ENCODE data around the gene ANO3.

Gene ANO3

DNA sequence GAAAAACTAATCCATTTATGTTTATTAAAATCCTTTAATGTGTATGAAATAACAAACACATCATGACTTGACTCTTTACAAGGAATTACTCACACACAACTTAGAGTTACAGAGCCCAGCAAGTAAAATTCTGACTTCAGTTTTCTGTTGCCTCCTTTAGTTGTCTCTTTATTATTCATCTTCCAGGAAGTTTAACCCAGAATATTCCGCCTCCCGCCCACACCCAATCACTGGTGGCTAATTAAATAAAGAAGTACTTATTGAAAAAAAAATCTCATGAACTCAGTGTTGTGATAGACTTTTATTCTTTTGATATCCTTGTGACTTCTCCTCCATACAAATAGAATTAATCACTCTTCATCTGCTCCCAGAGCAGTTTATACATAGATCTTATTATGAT, 178.2 kb downstream of the ANO3 start:
- DNase-seq = no peak

DNA sequence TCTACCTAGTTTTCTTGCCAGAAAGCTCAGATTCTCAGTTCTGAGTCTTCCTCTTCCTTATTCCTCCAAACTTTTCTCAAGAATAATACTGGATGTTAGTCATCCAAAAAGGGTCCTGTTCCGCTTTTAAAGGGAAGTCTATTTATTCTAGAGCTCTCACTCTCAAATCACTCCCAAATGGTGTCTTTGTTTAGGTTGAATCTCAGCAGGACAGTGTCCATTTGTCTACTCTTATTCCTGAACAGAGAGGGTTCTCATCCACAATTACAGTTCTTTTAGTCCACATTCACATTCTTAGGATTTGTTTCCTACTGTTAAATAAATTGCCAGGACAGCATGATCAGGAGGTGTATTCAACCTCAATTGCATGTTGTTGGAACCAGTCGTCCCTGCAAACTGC, 178.8 kb downstream of the ANO3 start:
- DNase-seq = no peak

DNA sequence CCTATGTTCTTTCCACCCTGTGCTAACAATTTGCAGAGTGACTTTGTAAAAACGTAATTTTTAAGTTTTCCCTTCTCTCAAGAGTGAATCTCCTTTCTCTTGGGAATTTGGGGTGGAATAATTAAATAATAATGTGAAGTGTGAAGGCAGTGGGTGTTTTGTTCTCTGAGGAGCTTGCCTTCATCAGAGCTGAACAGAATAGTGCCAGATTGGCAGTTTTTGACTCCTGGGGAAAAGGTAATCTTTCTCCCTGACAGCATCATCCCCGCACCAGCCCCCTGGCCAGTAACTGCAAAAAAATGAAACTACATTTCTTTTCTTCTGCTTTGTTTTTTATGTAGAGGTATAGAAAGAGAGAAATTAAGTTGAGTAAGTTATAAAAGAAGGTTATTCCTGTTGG, 180.3 kb downstream of the ANO3 start:
- no peak for DNase-seq

DNA sequence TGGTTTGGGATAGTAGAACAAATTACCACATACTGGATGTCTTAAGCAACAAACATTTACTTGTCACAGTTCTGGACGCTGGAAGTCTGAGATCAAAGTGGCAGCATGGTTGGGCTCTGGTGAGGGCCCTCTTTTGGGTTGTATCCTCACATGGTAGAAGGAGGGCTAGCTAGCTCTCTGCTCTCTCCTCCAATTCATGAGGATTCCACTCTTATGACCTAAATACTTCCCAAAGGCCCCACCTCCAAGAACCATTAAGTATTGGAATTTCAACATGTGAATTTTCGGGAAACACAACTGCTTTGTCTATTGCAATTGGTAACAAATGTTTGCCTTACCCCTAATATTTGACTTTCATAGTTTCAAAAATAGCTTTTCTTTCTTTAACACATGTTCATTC, 187.5 kb downstream of the ANO3 start:
- DNase-seq = no peak

DNA sequence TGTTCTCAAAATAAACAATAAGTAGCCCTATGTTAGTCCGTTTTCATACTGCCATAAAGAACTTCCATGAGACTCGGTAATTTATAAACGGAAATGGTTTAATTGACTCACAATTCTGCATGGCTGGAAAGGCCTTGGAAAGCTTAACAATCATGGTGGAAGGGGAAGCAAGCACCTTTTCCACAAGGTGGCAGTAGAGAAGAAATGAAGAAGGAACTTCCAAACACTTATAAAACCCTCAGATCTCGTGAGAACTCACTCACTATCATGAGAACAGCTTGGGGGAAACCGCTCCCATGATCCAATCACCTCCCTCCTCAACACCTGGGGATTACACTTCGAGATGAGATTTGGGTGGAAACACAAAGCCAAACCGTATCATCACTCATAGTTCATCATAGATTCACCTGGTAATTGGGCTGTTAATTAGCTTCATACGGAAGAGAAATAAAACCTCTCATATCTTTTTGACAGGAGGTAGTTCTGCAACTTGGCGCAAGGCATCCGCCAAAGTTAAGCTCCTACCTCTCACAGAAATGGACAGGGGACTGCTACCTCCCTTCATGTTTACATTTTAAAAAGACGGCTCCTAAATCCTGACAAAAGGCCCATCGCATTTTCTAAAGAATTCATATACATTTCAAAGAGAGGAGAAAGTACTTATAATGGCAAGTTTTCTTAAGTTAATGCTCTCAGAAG, 191.1 kb downstream of the ANO3 start:
- DNase-seq = no peak

DNA sequence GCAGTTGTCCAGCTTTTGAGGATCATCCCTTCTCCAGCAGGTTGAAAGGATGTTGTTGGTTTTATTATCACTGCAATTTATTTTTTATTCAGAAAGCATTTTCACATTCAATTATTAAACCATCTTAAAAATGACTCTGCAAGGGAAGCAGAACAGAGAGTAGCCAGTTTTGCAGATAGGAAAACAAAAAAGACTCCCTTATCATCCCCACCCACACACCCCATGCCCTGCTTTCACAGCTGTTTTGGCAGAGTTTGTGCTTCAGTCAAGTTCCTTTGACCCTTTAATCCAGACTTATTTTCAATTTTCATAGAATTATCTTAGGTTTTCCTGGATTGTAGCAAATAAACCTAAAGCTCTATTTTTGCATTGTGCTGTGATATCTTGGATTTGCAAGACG, 195.8 kb downstream of the ANO3 start:
- no peak for DNase-seq

DNA sequence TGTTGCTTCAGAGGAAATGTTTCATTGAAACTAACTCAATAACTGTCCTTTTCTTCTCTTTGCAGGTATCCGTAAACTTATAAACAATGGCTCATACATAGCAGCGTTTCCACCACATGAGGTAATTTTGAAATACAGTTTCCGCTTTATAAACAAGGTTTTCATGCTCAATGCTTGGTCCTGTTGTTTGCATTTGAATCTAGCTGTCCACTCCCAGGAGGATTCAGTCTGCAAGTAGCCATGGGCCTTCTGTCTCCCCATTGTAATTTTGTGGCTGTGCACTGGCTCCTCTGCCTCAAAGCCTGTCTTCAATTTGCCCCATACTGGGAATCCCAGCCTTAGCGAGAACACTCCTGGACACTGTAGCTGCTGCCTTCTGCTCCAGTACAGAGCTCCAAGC, 205.4 kb downstream of the ANO3 start:
- no peak for DNase-seq

DNA sequence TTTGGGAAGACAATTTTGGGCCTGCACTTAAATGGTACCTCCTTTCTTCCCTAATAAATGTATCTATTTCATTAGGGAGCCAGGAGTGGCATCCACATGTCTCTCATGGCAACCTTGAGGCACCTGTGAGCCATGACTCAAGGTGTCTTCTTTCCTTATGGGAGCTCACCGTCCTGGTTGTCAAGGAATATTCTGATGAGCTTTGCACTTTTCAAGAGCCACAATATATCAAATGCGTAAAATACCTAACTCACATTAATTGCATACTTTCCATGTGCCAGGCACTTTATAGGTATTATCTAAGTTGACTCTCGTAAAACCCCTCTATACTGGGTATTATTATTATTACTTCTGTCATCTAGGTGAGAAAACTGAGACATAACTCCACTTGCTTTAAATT, 207.6 kb downstream of the ANO3 start:
- no peak for DNase-seq

DNA sequence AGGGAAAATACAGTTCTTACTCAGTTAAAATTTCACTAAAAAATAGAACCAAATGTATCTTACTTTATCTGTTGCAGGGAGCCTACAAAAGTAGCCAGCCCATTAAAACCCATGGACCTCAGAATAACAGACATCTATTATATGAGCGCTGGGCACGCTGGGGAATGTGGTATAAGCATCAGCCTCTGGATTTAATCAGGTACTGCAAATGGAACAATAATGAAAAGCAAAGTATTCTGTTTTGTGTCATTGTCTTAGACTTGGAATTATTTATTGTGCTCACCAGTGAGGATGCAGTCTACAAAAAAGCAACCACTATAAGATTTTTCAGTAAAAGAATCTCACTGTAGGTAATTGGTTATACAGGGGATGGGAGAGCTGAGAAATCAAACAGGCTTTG, 209.9 kb downstream of the ANO3 start:
- DNase-seq = no peak

DNA sequence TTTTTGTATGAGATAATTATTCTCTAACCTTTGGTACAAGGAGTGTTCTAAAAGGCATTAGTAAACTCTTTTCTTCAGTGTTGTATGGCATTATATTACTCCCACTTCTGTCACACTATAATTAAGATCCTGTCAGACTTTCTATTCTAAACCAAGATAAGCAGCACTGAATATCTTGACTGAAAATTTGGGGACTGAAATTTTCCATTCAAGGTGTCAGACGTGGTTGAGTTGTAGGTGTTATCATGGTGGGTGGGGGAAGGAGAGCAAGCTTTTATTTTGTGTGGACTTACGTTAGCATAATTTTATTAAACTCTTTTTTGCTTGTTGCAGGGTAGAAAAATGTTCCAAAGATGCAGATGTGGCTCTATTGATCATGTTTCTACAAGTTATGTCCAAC, 217.2 kb downstream of the ANO3 start:
- DNase-seq = no peak

DNA sequence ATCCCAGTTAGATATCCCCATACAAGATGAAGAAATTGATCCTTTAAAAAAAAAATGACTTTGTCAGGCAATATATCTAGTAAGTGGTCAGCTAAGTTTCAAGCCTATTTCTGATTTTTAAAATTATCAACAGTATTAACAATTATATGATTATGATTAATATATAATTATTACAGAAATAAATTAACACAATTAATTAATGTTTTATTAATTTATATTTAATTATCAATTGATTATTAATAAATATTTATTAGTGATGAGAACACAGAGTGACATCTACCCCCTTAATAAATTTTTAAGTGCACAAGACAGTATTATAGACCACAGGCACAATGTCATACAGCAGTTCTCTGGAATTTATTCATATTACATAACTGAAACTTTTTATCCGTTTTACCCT, 218.1 kb downstream of the ANO3 start:
- no peak for DNase-seq

DNA sequence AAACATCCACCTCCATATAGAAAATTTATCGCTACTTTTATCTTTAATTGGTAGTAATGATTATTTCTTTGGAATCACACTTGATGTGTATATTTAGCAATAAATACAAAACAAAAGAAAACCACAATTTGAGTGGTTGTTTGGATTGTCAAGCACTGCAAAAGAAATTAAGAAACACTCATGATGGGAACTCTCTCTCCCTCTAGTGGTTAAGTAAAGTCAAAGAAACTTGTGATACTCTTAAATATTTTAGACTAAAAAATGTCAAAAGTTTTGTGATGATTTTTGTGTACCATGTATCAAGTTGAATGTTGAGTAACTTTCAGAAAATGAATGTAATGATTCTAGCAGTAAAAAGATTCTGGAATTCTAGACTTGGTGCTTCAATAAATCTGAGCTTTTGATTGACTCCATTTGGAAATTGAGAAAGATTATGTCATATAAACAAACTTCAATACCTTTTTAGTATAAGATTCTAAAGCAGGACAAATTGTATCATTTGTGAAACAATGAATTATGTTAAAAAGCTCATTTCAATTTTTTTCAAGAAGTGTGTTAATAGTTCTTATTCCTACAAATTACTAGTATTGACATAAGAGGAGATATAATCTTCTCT, 219.4 kb downstream of the ANO3 start:
- no peak for DNase-seq

DNA sequence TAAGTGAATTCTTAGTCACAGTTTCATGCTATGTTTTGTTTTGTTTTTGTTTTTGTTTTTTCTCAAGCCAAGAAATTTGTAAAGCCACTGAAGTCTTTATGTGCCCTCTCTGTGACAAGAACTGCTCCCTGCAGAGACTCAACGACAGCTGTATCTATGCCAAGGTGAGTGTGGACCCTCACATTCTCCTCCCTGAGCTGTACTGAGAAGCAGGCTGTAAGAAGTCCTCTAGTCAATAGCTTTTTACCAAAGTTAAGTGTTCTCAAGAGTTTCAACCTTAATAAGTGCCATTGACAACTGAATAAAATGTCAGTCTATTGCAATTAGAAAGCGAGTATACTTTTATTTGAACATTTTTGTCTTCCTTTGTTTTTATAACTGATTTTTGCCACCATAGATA, 221.3 kb downstream of the ANO3 start:
- DNase-seq = no peak

DNA sequence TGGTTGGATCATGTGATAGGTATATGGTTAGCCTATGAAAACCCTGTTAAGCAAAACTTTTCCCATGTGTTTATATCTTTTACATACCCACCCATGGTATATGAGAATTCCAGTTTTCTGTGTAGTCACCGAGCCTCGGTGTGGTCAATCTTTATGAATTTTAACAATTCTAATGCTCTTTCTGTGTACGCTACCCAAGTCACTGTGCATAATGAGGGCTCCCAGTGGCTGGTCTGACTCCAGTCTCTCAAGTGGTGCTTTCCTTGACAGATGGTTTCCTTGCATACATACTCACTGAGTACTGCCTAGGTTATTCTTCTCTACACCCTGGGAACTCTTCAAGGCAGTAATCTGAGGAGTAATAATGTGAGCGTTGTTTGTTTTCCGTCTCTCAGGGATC, 222.5 kb downstream of the ANO3 start:
- DNase-seq = no peak

DNA sequence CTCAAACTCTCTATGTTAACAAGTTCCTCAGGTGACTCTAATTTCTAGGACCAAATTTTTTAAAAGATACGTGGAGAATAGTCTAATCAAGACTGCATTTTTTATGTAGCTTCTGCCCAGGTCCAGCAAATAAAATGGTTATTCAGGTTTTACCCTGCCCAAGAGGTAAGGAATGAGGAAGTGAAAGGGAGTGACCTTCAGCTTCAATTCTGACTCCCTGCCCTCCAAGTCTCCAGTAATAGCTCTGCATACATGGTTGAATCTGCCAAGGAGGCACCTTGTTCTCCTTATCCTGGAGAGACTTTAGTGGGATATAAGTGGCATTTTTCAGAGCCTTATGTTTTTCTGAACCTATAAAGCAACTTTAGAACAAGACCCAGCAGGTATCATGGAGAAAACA, 224.7 kb downstream of the ANO3 start:
- DNase-seq = no peak

DNA sequence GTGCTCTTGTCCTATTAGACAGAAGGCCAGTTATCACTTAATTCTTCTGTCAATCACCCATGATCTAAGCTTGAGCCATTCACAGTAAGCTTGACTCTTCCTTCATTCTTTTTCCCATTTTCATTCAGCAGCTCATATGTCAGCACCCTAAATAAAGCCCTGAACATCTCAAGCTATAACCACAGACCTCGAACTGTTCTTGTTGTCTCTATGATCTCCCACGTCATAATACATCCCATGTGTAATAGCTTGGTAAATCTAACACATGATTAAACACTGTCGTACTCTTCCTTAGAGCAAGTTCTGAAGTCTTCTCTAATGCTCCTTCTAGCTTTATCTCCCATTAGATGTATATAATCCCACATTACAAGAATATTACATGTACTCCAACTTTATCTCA, 225.7 kb downstream of the ANO3 start:
- DNase-seq = no peak

DNA sequence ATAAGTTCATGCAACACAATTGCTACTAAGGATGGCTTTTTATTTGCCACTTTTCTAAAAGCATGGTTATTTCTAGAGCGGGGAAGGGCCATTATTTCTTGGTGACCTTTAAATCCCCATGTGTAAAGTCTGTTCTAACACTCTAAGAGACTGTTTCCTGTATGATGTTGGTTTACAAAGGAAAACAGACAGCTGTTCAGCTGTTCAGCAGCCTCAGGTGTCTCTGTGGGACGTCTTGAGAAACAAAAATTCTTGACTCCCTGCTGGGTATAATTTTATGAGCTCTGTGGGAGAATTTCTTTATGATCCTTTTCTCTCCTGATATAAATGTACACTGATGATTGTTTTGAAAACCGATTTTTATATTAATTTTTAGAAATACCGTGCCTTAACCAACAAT, 226.3 kb downstream of the ANO3 start:
- no peak for DNase-seq

DNA sequence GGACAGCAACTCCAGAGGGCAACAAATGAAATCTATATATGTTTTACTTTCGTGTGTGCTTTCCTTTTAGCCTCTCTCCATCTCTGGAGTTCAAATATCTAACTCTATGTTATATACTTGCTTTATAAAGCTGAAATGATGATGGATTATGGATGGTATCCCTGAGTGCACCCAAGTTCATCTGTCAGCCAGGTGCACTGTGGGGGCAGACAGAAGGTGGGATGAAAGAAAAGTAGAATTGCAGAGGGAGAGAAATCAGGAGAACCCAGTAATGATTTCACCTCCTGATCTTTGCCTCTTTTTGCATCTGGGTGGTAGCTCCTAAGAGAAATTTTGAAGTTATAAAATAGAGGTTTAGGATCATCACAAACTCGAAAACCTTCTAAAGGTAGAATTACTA, 237.7 kb downstream of the ANO3 start:
- no peak for DNase-seq

DNA sequence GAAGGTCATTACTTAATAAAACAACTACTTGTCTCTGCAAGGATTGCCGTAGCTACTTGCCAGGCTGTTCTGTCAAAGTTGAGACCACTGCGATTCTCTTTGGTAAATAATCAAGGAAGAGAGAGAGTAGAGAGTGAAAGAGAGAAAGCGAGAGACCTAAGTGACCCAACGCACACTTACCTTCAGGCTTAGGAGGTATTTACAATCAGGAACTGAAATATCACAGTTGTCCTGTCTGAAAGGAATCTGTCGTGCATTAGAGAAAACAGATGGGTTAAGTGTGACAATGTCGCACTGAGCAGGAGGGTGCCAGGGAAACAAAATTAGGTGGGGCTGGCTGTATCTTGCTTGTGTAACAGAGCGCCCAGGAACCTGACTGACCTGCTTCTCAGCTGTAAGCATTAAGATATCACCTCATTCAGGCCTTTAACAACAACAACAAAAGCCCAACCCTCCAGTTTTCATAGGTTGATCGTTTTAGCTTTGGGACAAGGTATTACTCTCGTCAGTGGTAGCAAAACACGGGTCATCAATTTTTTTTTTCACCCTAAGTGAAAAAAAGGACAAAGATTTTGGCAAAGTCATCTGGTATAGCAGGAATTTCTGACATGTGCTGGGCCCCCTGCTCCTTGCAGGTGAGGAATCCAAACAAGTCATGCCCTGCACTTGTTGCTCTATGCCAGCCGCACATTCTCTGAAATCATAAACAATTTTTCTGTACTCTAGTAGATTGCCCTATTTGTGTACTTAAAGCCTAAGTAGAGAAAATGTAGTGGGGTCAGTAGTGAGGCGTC, 240.1 kb downstream of the ANO3 start, which contains the start of gene MUC15:
Gene MUC15 (minus strand): TSS at position 403 of the 794 bp plus-strand sequence. CDS start 5,169 bp downstream, outside the sequence.
- DNase-seq = no peak

DNA sequence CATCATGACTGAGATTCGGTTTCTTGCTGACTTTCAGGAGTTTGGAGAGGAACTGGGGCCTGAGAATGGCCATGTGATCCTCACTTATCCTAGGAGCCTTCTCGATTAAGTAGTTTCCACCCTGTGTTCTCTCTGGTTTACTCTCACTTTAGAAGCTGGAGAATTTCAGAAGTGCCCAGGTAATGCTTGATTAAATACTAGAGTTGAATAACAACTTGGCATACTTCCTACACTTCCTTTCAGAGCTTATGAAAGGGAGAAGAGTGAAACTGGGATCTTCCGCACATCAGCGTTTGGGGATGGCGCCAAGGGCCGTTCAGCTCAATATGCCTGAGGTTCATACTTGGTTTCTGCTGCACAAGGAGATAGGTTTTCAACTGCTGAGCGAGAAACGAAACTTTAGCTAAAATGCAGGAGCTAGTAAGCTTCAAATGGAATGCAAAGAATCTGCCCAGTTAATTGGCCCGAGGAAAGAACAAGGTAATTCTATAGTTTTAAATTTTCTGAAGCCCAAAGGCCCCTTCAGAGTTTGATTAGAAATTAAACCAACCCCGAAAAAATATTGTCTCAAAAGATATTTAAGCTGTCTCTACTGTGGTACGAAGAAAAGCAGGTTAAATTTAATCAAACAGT, 241.0 kb downstream of the ANO3 start:
- no peak for DNase-seq

DNA sequence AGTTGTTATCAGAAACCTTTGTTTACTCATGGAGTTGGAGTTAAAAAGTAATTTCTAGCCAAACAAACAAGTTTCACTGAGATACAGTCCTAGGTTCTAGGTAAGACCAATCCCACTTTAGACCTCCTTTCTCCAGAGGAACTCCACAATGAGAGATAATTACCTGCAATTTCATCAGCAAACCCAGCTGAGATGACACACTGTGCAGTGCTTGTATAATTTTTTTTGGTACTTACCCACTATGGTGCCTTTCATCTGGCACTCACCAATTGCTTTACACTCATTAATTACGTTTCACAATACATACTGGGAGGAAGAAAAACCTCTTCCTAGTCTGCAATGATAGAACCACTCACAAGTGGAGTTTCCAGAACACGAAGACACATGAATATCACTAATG, 242.0 kb downstream of the ANO3 start:
- no peak for DNase-seq

DNA sequence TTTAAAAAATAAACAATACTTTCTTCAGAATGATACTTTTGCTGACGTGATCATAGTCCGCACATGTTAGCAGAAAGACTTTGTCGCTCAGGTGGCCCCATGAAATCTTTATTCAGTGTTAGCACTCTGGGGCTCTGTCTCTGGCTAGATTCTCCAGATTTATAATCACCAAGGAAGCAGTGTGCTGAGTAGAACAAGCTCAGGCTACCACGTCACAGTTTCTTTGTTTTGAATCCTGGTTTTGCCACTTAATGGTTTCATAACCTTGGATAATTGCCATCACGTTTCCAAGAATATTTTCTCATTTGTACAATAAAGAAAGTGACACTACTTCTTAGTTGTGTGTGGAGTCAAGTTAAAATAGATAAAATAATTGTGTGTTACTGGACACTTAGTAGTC, 244.0 kb downstream of the ANO3 start:
- no peak for DNase-seq

DNA sequence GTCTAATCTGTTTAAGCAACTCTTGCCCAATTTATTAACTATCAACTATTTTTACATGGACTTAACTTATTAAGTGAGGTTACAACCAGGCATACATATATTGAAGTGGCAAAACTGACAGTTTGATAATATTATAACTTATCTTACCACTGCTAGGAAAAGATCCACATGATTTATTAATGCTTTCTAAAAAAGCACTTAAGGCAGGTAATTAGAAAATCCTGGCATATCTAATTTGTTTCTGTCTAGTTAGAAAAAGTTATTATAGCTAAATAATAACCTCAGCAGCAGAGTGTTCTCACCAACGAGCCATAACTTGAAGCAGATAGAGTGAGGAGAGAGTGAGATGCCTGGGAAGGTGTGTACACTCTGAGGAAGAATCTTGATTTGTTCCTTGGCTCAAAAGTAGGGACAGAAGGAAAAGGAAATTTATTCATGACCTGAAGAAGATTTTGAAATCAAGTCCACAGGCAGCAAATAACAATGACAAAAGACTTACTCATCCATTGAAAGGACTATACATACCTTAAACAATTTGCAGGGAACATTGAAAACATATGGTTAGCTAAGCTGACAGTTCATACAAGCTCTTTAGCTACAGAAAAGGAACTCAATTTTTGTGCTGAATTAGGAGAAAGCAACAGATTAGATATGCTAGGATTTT, 247.2 kb downstream of the ANO3 start:
- DNase-seq = no peak
